ENCODE data around the gene LSS.
"Not testable (repeated sequence)": the region's sequence is repeated elsewhere in the genome, so short reads cannot be mapped to it uniquely, and the experiment has no call there.

Gene LSS

GRCh38 chr21:46144464-46145070 lies 84.0 kb downstream of the LSS start:
- Mint-ChIP-seq H3K27ac (peak overlapping the region; percentile 91), H3K9me3 (no peaks in the 10 kb centered on the region), H3K4me1 (peaks cover 15% of the 10 kb centered on the region), H3K4me3 (peak overlapping the region; percentile 76), H3K36me3 (no peaks in the 10 kb centered on the region)
- DNase-seq (ENCODE audit: low spot score in 2 of 2), result no peak
- no peak for ATAC-seq

GRCh38 chr21:46142582-46143473 lies 85.7 kb downstream of the LSS start:
- DNase-seq (ENCODE audit: low spot score in 2 of 2), result no peak
- Mint-ChIP-seq H3K36me3 (no peaks in the 10 kb centered on the region), H3K27ac (peak overlapping the region; percentile 91), H3K9me3 (no peaks in the 10 kb centered on the region), H3K4me3 (peak overlapping the region; percentile 76), H3K4me1 (peaks cover 15% of the 10 kb centered on the region)
- ATAC-seq, result no peak

DNA sequence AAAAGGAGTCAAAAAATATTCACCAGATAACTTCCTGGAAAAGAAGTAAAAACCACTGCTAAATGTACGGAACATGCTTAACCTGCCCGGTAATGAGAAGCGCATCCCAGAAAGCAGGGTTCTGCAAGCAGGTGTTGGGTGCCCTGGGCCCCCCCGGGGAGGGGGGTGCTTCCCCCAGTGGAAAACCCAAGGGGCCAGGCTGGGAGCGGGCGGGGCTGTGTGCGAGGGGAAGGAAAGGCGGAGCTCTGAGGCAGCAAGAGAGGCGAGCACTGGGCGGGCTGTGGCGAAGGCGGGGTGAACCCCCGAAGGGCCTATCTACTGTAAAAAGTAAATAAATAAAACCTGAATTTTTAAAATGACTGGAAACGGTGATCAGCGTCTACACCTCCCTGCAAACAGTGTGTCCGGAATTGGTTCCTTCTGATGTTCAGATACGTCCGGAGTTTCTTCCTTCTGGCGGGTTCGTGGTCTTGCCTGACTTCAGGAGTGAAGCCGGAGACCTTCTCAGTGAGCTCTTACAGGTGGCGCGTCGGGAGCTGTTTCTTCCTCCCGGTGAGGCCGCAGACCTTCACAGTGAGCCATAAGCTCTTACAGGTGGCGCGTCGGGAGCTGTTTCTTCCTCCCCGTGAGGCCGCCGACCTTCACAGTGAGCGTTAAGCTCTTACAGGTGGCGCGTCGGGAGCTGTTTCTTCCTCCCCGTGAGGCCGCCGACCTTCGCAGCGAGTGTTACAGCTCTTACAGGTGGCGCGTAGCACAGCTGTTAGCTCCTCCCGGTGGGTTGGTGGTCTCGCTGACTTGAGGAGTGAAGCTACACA lies 86.6 kb downstream of the LSS start:
- Mint-ChIP-seq H3K36me3 (no peaks in the 10 kb centered on the region), H3K9me3 (no peaks in the 10 kb centered on the region), H3K4me1 (peaks cover 15% of the 10 kb centered on the region), H3K4me3 (no peak overlapping the region), H3K27ac (no peak overlapping the region)
- ATAC-seq, result no peak
- no peak for DNase-seq (ENCODE audit: low spot score in 2 of 2)

- H3K4me1 Mint-ChIP-seq, result peaks cover 15% of the 10 kb centered on the region
- ATAC-seq; H3K27ac Mint-ChIP-seq; H3K9me3 Mint-ChIP-seq; H3K36me3 Mint-ChIP-seq; DNase-seq (ENCODE audit: low spot score in 2 of 2); H3K4me3 Mint-ChIP-seq: not testable (repeated sequence)
Measured at GRCh38 chr21:46140352-46141003, 88.1 kb downstream of the LSS start.

DNA sequence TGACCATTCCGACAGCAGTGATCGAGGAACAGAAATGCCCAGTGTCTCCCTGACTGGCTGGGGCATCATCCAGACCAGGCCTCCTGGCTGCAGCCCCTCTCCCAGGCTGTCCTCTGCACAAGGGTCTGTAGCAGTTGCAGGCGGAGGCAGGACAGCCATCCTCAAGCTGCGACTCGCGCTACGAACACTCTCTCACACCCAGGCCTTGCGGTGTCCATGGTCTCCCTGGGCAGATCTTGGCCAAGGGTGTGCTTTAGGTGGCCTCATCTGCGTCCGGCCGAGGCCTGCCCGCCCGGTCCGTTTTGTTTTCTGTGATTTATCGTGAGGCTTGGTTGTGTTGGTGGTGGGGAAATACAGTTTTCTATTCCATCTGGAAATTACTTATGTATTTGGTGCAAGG lies 88.9 kb downstream of the LSS start:
- no peak overlapping the region for H3K27ac Mint-ChIP-seq
- no peaks in the 10 kb centered on the region for H3K36me3 Mint-ChIP-seq
- H3K4me3 Mint-ChIP-seq, result no peak overlapping the region
- DNase-seq (ENCODE audit: low spot score in 2 of 2), result no peak
- H3K9me3 Mint-ChIP-seq, result no peaks in the 10 kb centered on the region
- H3K4me1 Mint-ChIP-seq, result peaks cover 13% of the 10 kb centered on the region
- no peak for ATAC-seq

DNA sequence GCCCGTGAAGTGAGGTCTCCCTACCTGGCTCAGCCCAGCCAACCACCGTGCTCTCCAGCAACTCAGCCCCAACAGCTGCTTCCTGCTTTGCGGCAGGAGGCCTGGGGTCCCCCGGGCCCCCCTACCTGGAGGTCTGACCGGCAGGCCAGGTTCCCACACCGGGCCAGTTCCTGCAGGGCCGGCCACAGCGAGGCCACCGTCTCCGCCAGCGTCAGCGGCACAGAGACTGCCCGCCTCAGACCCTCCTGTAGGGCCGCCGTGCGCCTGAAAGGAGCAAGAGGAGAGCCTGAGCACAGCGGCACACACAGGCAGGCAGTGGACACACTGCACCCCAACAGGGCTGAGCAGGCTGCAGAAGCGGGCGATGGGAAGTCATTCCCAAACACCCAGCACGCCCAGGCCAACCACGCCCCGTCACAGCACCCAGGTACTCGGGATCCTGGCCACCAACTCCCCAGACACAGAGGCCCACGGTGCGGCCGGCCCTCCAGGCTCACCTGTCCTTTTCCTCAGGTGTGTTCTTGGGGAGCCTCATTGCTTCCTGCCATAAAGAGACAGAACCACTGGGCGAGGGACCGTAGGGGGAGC lies 90.1 kb downstream of the LSS start:
- ATAC-seq (no peak), DNase-seq (ENCODE audit: low spot score in 2 of 2) (no peak)
- peaks cover under 1% of the 10 kb centered on the region for H3K4me1 Mint-ChIP-seq
- no peak overlapping the region for H3K4me3 Mint-ChIP-seq
- H3K27ac Mint-ChIP-seq, result no peak overlapping the region
- no peaks in the 10 kb centered on the region for H3K36me3 Mint-ChIP-seq
- no peaks in the 10 kb centered on the region for H3K9me3 Mint-ChIP-seq
